ENCODE results near the gene TBCK.
A peak's percentile ranks its signal among the peaks of the same experiment; 100 is the strongest.

Gene TBCK

GRCh38 chr4:106315968-106316772 lies at the start of gene TBCK, which contains the start of gene AIMP1:
TBCK (minus strand) TSS chr4:106316209; CDS start chr4:106308960, 7,249 bp downstream.
AIMP1 (plus strand) TSS chr4:106316550; CDS start chr4:106325010, 8,460 bp downstream.
- Histone ChIP-seq H3K4me1 (ENCODE audit: control insufficient read depth, insufficient read depth, low read length) (no peaks in the 10 kb centered on the region), H3K27ac (ENCODE audit: low read length) (no peak within 1 kb of the TSS), H3K36me3 (ENCODE audit: control insufficient read depth, insufficient read depth, low read length) (no peaks in the 10 kb centered on the region), H3K27me3 (ENCODE audit: control insufficient read depth, insufficient read depth, low read length) (no peaks in the 10 kb centered on the region), H3K9me3 (ENCODE audit: control insufficient read depth, insufficient read depth, low read length) (no peaks in the 10 kb centered on the region), H3K4me3 (ENCODE audit: low read length) (peak within 1 kb of the TSS; percentile 81)
- peak; percentile 72 for DNase-seq (ENCODE audit: low read depth, low spot score)
- no CpG with 5 or more reads among the region's 44 CpGs for WGBS (ENCODE audit: insufficient coverage, insufficient read length)

DNA sequence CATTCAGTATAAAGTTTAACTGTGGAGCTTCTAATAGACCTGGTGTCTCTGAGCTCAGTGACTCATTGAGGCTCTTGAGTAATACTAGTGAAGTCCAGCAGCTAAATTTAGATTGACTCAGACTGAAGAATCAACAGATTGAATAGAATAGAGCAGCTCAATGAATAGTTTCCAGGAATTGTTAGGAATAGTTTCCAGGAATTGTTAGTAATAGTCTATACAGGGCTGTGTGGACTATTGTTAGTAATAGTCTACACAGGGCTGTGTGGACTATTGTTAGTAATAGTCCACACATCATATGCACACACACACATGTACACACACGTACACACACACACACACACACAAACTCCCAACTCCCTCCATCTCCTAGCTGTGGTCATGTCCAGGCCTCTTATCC lies 49.6 kb upstream of the TBCK start:
- no peaks in the 10 kb centered on the region for H3K36me3 ChIP-seq (ENCODE audit: control insufficient read depth, insufficient read depth, low read length)
- no CpG with 5 or more reads among the region's 1 CpG for WGBS (ENCODE audit: insufficient coverage, insufficient read length)
- no peak overlapping the region for H3K4me3 ChIP-seq (ENCODE audit: low read length)
- no peak overlapping the region for H3K27ac ChIP-seq (ENCODE audit: low read length)
- no peaks in the 10 kb centered on the region for H3K27me3 ChIP-seq (ENCODE audit: control insufficient read depth, insufficient read depth, low read length)
- DNase-seq (ENCODE audit: low read depth, low spot score), result no peak
- H3K9me3 ChIP-seq (ENCODE audit: control insufficient read depth, insufficient read depth, low read length), result no peaks in the 10 kb centered on the region
- H3K4me1 ChIP-seq (ENCODE audit: control insufficient read depth, insufficient read depth, low read length), result no peaks in the 10 kb centered on the region

GRCh38 chr4:106364282-106364681 lies 48.3 kb upstream of the TBCK start:
- Histone ChIP-seq H3K4me3 (ENCODE audit: low read length) (no peak overlapping the region), H3K27ac (ENCODE audit: low read length) (no peak overlapping the region), H3K4me1 (ENCODE audit: control insufficient read depth, insufficient read depth, low read length) (no peaks in the 10 kb centered on the region), H3K9me3 (ENCODE audit: control insufficient read depth, insufficient read depth, low read length) (no peaks in the 10 kb centered on the region), H3K27me3 (ENCODE audit: control insufficient read depth, insufficient read depth, low read length) (no peaks in the 10 kb centered on the region), H3K36me3 (ENCODE audit: control insufficient read depth, insufficient read depth, low read length) (no peaks in the 10 kb centered on the region)
- WGBS (ENCODE audit: insufficient coverage, insufficient read length), result no CpG with 5 or more reads among the region's 1 CpG
- no peak for DNase-seq (ENCODE audit: low read depth, low spot score)

DNA sequence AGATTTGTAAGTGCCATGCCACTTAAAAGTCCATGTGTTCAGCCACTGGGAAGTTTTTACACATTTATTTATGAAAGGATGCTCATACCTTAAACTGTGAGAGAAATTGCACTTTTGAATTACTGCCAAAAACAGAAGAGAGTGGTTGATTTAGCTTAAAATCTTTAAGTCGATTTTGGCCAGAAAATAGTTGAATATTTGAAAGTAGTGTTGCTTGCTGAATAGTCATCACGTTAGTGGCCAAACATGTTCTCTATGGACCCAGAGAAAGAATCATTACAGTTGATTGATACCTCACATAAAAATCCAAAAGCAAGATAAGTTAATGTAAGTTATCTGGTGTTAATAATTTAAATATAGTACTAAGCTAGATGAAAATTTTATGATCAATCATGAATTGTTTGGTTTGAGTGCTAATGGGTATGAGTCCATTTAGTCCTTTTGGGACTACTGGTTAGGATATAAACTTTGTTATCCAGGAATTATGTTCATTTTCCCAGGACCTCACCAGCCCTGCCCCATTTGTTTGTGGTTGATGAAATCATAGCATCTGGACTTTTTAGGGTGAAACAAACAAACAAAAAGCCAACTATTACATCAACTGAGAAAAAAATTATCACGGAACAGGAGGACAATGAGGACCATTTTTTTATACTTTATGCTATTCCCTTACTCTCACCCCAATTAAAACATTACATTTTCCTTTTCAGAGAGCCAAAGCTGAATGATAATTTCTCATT lies 46.2 kb upstream of the TBCK start:
- DNase-seq (ENCODE audit: low read depth, low spot score), result no peak
- Histone ChIP-seq H3K27ac (ENCODE audit: low read length) (no peak overlapping the region), H3K4me3 (ENCODE audit: low read length) (no peak overlapping the region), H3K4me1 (ENCODE audit: control insufficient read depth, insufficient read depth, low read length) (no peaks in the 10 kb centered on the region), H3K27me3 (ENCODE audit: control insufficient read depth, insufficient read depth, low read length) (no peaks in the 10 kb centered on the region), H3K9me3 (ENCODE audit: control insufficient read depth, insufficient read depth, low read length) (no peaks in the 10 kb centered on the region), H3K36me3 (ENCODE audit: control insufficient read depth, insufficient read depth, low read length) (no peaks in the 10 kb centered on the region)
- no CpG with 5 or more reads among the region's 3 CpGs for WGBS (ENCODE audit: insufficient coverage, insufficient read length)

DNA sequence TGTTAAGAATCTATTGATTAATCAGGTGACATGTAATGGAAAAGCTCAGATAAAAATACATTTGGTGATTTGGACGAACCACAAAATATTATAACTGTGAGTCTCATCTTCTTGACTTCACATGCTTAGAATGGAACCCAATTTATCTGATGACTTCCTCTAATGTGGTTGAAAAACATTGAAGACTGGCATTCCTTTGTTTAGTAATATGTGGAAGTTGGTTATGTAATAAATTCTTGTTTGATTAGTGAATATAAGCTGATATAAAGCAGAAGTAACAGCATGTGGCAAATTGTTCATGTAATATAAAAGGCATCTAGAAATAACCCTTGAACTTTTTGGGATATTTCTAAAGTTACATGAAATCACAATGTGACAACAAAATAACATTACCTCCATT lies 42.9 kb upstream of the TBCK start:
- H3K27me3 ChIP-seq (ENCODE audit: control insufficient read depth, insufficient read depth, low read length), result no peaks in the 10 kb centered on the region
- no peak overlapping the region for H3K27ac ChIP-seq (ENCODE audit: low read length)
- no peak overlapping the region for H3K4me3 ChIP-seq (ENCODE audit: low read length)
- H3K36me3 ChIP-seq (ENCODE audit: control insufficient read depth, insufficient read depth, low read length), result no peaks in the 10 kb centered on the region
- no CpG with 5 or more reads among the region's 1 CpG for WGBS (ENCODE audit: insufficient coverage, insufficient read length)
- DNase-seq (ENCODE audit: low read depth, low spot score), result no peak
- no peaks in the 10 kb centered on the region for H3K9me3 ChIP-seq (ENCODE audit: control insufficient read depth, insufficient read depth, low read length)
- H3K4me1 ChIP-seq (ENCODE audit: control insufficient read depth, insufficient read depth, low read length), result no peaks in the 10 kb centered on the region

DNA sequence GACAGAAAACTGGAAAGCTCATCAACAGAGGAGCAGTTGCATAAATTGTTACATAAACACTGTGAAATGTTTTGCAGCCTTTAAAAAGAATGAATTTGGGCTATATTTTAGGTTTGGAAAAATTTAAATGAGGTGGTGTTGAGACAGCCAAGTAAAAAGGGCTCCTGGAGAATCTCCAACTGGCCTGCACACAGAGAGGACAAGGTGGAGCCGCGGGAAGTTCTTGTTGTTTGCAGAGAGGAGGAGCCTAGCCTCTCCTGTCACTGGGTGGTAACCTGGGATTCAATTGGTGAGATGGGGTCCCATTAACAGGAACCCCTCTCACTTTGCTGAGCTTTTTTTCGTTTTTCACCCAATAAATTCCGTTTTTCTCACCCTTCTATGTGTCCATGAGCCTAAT lies 39.2 kb upstream of the TBCK start:
- Histone ChIP-seq H3K4me1 (ENCODE audit: control insufficient read depth, insufficient read depth, low read length) (no peaks in the 10 kb centered on the region), H3K27ac (ENCODE audit: low read length) (no peak overlapping the region), H3K9me3 (ENCODE audit: control insufficient read depth, insufficient read depth, low read length) (no peaks in the 10 kb centered on the region), H3K4me3 (ENCODE audit: low read length) (no peak overlapping the region), H3K27me3 (ENCODE audit: control insufficient read depth, insufficient read depth, low read length) (no peaks in the 10 kb centered on the region), H3K36me3 (ENCODE audit: control insufficient read depth, insufficient read depth, low read length) (no peaks in the 10 kb centered on the region)
- no peak for DNase-seq (ENCODE audit: low read depth, low spot score)
- no CpG with 5 or more reads among the region's 4 CpGs for WGBS (ENCODE audit: insufficient coverage, insufficient read length)

GRCh38 chr4:106353786-106354185 lies 37.8 kb upstream of the TBCK start:
- WGBS (ENCODE audit: insufficient coverage, insufficient read length), result no CpG with 5 or more reads among the region's 1 CpG
- no peak overlapping the region for H3K27ac ChIP-seq (ENCODE audit: low read length)
- no peaks in the 10 kb centered on the region for H3K9me3 ChIP-seq (ENCODE audit: control insufficient read depth, insufficient read depth, low read length)
- no peaks in the 10 kb centered on the region for H3K4me1 ChIP-seq (ENCODE audit: control insufficient read depth, insufficient read depth, low read length)
- no peak overlapping the region for H3K4me3 ChIP-seq (ENCODE audit: low read length)
- no peaks in the 10 kb centered on the region for H3K27me3 ChIP-seq (ENCODE audit: control insufficient read depth, insufficient read depth, low read length)
- no peak for DNase-seq (ENCODE audit: low read depth, low spot score)
- H3K36me3 ChIP-seq (ENCODE audit: control insufficient read depth, insufficient read depth, low read length), result no peaks in the 10 kb centered on the region

DNA sequence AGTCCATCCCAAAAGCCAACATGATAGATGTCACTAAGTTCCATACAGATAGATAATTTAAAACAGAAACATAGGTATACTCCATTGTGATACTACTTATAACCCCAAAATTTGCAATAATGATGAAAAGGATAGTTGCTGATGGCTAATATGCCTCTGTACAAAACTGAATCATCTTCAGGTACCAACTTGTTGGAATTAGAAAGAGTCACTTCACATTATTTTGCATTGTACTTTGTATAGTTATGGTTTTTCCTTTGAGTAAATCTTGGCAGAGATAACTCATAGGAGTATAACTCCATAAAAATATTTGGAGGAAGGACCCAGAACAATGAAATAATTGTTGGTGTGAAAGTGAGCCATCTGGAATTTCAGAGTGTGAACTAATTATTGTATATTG lies 35.0 kb upstream of the TBCK start:
- H3K27me3 ChIP-seq (ENCODE audit: control insufficient read depth, insufficient read depth, low read length), result no peaks in the 10 kb centered on the region
- no peak overlapping the region for H3K27ac ChIP-seq (ENCODE audit: low read length)
- no peak overlapping the region for H3K4me3 ChIP-seq (ENCODE audit: low read length)
- no peak for DNase-seq (ENCODE audit: low read depth, low spot score)
- no peaks in the 10 kb centered on the region for H3K36me3 ChIP-seq (ENCODE audit: control insufficient read depth, insufficient read depth, low read length)
- no peaks in the 10 kb centered on the region for H3K9me3 ChIP-seq (ENCODE audit: control insufficient read depth, insufficient read depth, low read length)
- no peaks in the 10 kb centered on the region for H3K4me1 ChIP-seq (ENCODE audit: control insufficient read depth, insufficient read depth, low read length)

DNA sequence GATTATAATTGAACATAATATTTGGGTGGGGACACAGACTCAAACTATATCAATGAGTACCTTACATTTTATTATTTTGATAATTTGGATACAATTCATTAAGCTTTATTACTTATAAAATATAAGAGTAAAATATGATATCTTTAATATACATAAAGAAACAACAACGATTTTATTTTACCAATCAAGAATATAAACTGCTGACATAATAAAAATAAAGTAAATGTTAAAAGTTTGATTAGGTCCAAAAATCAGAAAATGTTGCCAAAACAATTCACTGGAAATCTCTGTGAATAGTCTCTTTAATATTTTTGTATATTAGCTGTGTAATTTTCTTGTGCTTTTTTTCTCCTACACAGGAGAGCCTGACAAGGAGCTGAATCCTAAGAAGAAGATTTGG lies 31.2 kb upstream of the TBCK start:
- H3K27ac ChIP-seq (ENCODE audit: low read length), result no peak overlapping the region
- H3K36me3 ChIP-seq (ENCODE audit: control insufficient read depth, insufficient read depth, low read length), result no peaks in the 10 kb centered on the region
- no CpG with 5 or more reads among the region's 1 CpG for WGBS (ENCODE audit: insufficient coverage, insufficient read length)
- H3K9me3 ChIP-seq (ENCODE audit: control insufficient read depth, insufficient read depth, low read length), result no peaks in the 10 kb centered on the region
- H3K4me3 ChIP-seq (ENCODE audit: low read length), result no peak overlapping the region
- DNase-seq (ENCODE audit: low read depth, low spot score), result no peak
- H3K4me1 ChIP-seq (ENCODE audit: control insufficient read depth, insufficient read depth, low read length), result no peaks in the 10 kb centered on the region
- H3K27me3 ChIP-seq (ENCODE audit: control insufficient read depth, insufficient read depth, low read length), result no peaks in the 10 kb centered on the region

GRCh38 chr4:106344647-106344970 lies 28.6 kb upstream of the TBCK start:
- no CpG with 5 or more reads among the region's 1 CpG for WGBS (ENCODE audit: insufficient coverage, insufficient read length)
- no peak overlapping the region for H3K27ac ChIP-seq (ENCODE audit: low read length)
- no peaks in the 10 kb centered on the region for H3K36me3 ChIP-seq (ENCODE audit: control insufficient read depth, insufficient read depth, low read length)
- no peak overlapping the region for H3K4me3 ChIP-seq (ENCODE audit: low read length)
- H3K27me3 ChIP-seq (ENCODE audit: control insufficient read depth, insufficient read depth, low read length), result no peaks in the 10 kb centered on the region
- DNase-seq (ENCODE audit: low read depth, low spot score), result no peak
- H3K9me3 ChIP-seq (ENCODE audit: control insufficient read depth, insufficient read depth, low read length), result no peaks in the 10 kb centered on the region
- H3K4me1 ChIP-seq (ENCODE audit: control insufficient read depth, insufficient read depth, low read length), result no peaks in the 10 kb centered on the region
